Measurements from ENCODE around the gene HMOX1.
"Not testable (repeated sequence)": the region's sequence is repeated elsewhere in the genome, so short reads cannot be mapped to it uniquely, and the experiment has no call there.

The HMOX1 gene

GRCh38 chr22:35392357-35392756 is 11.5 kb downstream of the HMOX1 start:
- DNase-seq (ENCODE audit: insufficient read length, low spot score) (no peak), FAIRE-seq (no peak)
- TF ChIP-seq CTCF (IDR thresholded peaks at IDR 0.05; ENCODE audit: insufficient read depth, missing control alignments): no peak

- DNase-seq (ENCODE audit: insufficient read length, low spot score): no peak
- TF ChIP-seq CTCF (IDR thresholded peaks at IDR 0.05; ENCODE audit: insufficient read depth, missing control alignments): no peak
Observed at GRCh38 chr22:35393116-35394010, 12.5 kb downstream of the HMOX1 start.

GRCh38 chr22:35394011-35394312 is 13.1 kb downstream of the HMOX1 start:
- no peak for FAIRE-seq
- no peak for TF ChIP-seq CTCF (IDR thresholded peaks at IDR 0.05; ENCODE audit: insufficient read depth, missing control alignments)
- no peak for DNase-seq (ENCODE audit: insufficient read length, low spot score)

More at GRCh38 chr22:35393116-35394010, 12.5 kb downstream of the HMOX1 start:
- FAIRE-seq: no peak

- TF ChIP-seq CTCF (IDR thresholded peaks at IDR 0.05; ENCODE audit: insufficient read depth, missing control alignments): no peak
- no peak for DNase-seq (ENCODE audit: insufficient read length, low spot score)
- no peak for FAIRE-seq
Observed at GRCh38 chr22:35394810-35395563, 14.1 kb downstream of the HMOX1 start.

GRCh38 chr22:35396622-35397021 is 15.7 kb downstream of the HMOX1 start:
- not testable (repeated sequence) for DNase-seq (ENCODE audit: insufficient read length, low spot score); FAIRE-seq

- no peak for TF ChIP-seq CTCF (IDR thresholded peaks at IDR 0.05; ENCODE audit: insufficient read depth, missing control alignments)
- DNase-seq (ENCODE audit: insufficient read length, low spot score): no peak
Observed at GRCh38 chr22:35397095-35397904, 16.4 kb downstream of the HMOX1 start.

GRCh38 chr22:35398591-35398973 is 17.7 kb downstream of the HMOX1 start:
- DNase-seq (ENCODE audit: insufficient read length, low spot score) (no peak), FAIRE-seq (no peak)
- no peak for TF ChIP-seq CTCF (IDR thresholded peaks at IDR 0.05; ENCODE audit: insufficient read depth, missing control alignments)

More at GRCh38 chr22:35397095-35397904, 16.4 kb downstream of the HMOX1 start:
- FAIRE-seq: no peak

Data from D721Med (cell line).